K562 (cell line): Measurements from ENCODE around the gene UNC13A. TPM values are rescaled to one million over a fixed set of nuclear protein-coding genes. Genes with fewer than 3 reads are reported as not detected.

Experiments
- ARHGAP35 ChIP-seq: fragments of 450-650 bp; IDR thresholded peaks from 2 replicates; pipeline ENCODE4 v1.6.1; 2018; ENCODE audit not compliant: partially characterized antibody
- BHLHE40 ChIP-seq: IDR thresholded peaks from 2 replicates; pipeline ENCODE4 v1.6.1; 2011; ENCODE audit warnings: low read length, improper control_type of control experiment
- CBX5 ChIP-seq: IDR thresholded peaks from 2 replicates; pipeline ENCODE4 v1.6.1; 2014; ENCODE audit warnings: low read depth, borderline replicate concordance
- GMEB1 ChIP-seq: fragments of 250-450 bp; sonication (Bioruptor Pico); IDR thresholded peaks from 2 replicates; pipeline ENCODE4 v1.4.0; 2020; ENCODE audit warnings: mild to moderate bottlenecking
- HBP1 ChIP-seq: fragments of 450-650 bp; formaldehyde crosslinking; IDR thresholded peaks from 2 replicates; pipeline ENCODE4 v1.4.0; 2022; ENCODE audit warnings: missing genetic modification characterization
- IFI16 ChIP-seq: fragments of 250-450 bp; sonication (Bioruptor Pico); IDR thresholded peaks from 2 replicates; pipeline ENCODE4 v2.1.2; 2022; ENCODE audit warnings: mild to moderate bottlenecking, inconsistent platforms
- ILF3 ChIP-seq: fragments of 450-650 bp; IDR thresholded peaks from 2 replicates; pipeline ENCODE4 v1.6.1; 2018; ENCODE audit warnings: antibody characterized with exemption, mild to moderate bottlenecking, moderate library complexity, borderline replicate concordance
- NFXL1 ChIP-seq: fragments of 450-650 bp; formaldehyde crosslinking; IDR thresholded peaks from 2 replicates; pipeline ENCODE4 v1.4.0; 2021; ENCODE audit warnings: mild to moderate bottlenecking
- RBM14 ChIP-seq: fragments of 200-400 bp; formaldehyde crosslinking; IDR thresholded peaks from 2 replicates; pipeline ENCODE4 v1.6.1; 2018; ENCODE audit warnings: low read depth, mild to moderate bottlenecking, low read length, moderate library complexity, borderline replicate concordance; ENCODE audit not compliant: insufficient read depth
- SMAD2 ChIP-seq: fragments of 150-350 bp; IDR thresholded peaks from 2 replicates; pipeline ENCODE4 v1.6.1; 2014; ENCODE audit warnings: low read depth, mild to moderate bottlenecking, low read length
- SMC3 ChIP-seq: conservative IDR thresholded peaks from 2 replicates; pipeline ENCODE4 v1.6.1; 2011; ENCODE audit warnings: low read depth, low read length, improper control_type of control experiment; ENCODE audit not compliant: insufficient read depth
- SRSF7 ChIP-seq: fragments of 200-400 bp; formaldehyde crosslinking; optimal IDR thresholded peaks from 2 replicates; pipeline ENCODE3; 2017; ENCODE audit warnings: mild to moderate bottlenecking, low read depth, low read length
- TFE3 ChIP-seq: fragments of 450-650 bp; formaldehyde crosslinking; IDR thresholded peaks from 2 replicates; pipeline ENCODE4 v1.4.0; 2020; ENCODE audit warnings: mild to moderate bottlenecking, mixed read lengths
- ZNF609 ChIP-seq: sonication (generic); formaldehyde crosslinking; IDR thresholded peaks from 2 replicates; pipeline ENCODE4 v1.8.1; 2023; ENCODE audit warnings: missing genetic modification reagents, mild to moderate bottlenecking, borderline replicate concordance
- ZNF717 ChIP-seq: fragments of 250-450 bp; sonication (Bioruptor Pico); IDR thresholded peaks from 2 replicates; pipeline ENCODE4 v1.5.0; 2021
- polyA plus RNA-seq, 8 experiments: library from polyadenylated mRNA; depleted of rRNA in 4 of 8; stranded (reverse) in 5 of 8; unstranded in 3 of 8; fragments of >200 nt; fragmentation: Nextera tagmentation in 2 of 8; fragmentation: Illumina TruSeq in 1 of 8; extraction: Ambion mirVana in 2 of 8; extraction: Trizol in 1 of 8; gene quantifications; 2 replicates each; pipeline versions ENCODE4 v1.2.1 to v1.2.3, GENCODE V29; 2011 to 2014; ENCODE audit warnings: inconsistent platforms in 1 of 8, missing spikeins in 1 of 8
- total RNA-seq, 7 experiments: library from RNA; depleted of rRNA in 6 of 7; stranded (reverse); fragments of >200 nt in 6 of 7; fragmentation: Illumina TruSeq in 2 of 7; extraction: Trizol in 2 of 7; gene quantifications; 2 replicates each; pipeline versions ENCODE4 v1.2.1 to v1.2.3, GENCODE V29; 2011 to 2021; ENCODE audit warnings: low replicate concordance in 1 of 7

Gene UNC13A
- total and polyA plus RNA-seq, 9 of the 15 experiments (the other 6 are each of a cell fraction or from before 2014, with no cell fraction given) = 0.03 to 1.0 (median 0.25) TPM

- TF ChIP-seq ZNF609 (no peak), ILF3 (no peak), IFI16 (CRISPR knock-in tag) (no peak), SRSF7 (no peak), CBX5 (no peak), GMEB1 (CRISPR knock-in tag) (0 out of 2 replicates have a peak, but pooled peaks have one; percentile 18), SMAD2 (no peak), HBP1 (CRISPR knock-in tag) (no peak), ARHGAP35 (no peak), ZNF717 (CRISPR knock-in tag) (no peak), BHLHE40 (no peak), TFE3 (CRISPR knock-in tag) (no peak), NFXL1 (CRISPR knock-in tag) (no peak), RBM14 (no peak), SMC3 (no peak)
Observed at GRCh38 chr19:17681505-17682125, 6.5 kb downstream of the UNC13A start (continued).
